HUES64 (cell line): ENCODE results near the gene AQP9.

ENCODE experiments used
- H3K27ac ChIP-seq: 2 replicates; pipeline ENCODE4 v1.7.0; 2013; ENCODE audit warnings: low read depth, low read length, inconsistent platforms
- H3K27me3 ChIP-seq: 2 replicates; pipeline ENCODE4 v1.6.1; 2013; ENCODE audit warnings: mild to moderate bottlenecking, low read length; ENCODE audit not compliant: insufficient read depth
- H3K36me3 ChIP-seq: 2 replicates; pipeline ENCODE4 v1.6.1; 2013; ENCODE audit warnings: mild to moderate bottlenecking, low read length; ENCODE audit not compliant: insufficient read depth
- H3K4me1 ChIP-seq: 2 replicates; pipeline ENCODE4 v1.6.1; 2013; ENCODE audit warnings: mild to moderate bottlenecking, low read length, moderate library complexity; ENCODE audit not compliant: insufficient read depth
- H3K4me3 ChIP-seq: 2 replicates; pipeline ENCODE4 v1.5.1; 2013; ENCODE audit warnings: mild to moderate bottlenecking, low read length, moderate library complexity
- H3K9ac ChIP-seq: 2 replicates; pipeline ENCODE4 v1.6.1; 2013; ENCODE audit warnings: mild to moderate bottlenecking, low read depth, low read length
- H3K9me3 ChIP-seq: 2 replicates; pipeline ENCODE4 v1.6.1; 2013; ENCODE audit warnings: low read depth, low read length; ENCODE audit not compliant: insufficient read depth
- WGBS: fragments of 150-250, 120-280 bp; methylation state at CpG from one replicate; pipeline ENCODE4 v1.1.7; 2013; ENCODE audit warnings: missing lambda C conversion rate; 5-methylcytosine and 5-hydroxymethylcytosine counted together

AQP9 gene

DNA sequence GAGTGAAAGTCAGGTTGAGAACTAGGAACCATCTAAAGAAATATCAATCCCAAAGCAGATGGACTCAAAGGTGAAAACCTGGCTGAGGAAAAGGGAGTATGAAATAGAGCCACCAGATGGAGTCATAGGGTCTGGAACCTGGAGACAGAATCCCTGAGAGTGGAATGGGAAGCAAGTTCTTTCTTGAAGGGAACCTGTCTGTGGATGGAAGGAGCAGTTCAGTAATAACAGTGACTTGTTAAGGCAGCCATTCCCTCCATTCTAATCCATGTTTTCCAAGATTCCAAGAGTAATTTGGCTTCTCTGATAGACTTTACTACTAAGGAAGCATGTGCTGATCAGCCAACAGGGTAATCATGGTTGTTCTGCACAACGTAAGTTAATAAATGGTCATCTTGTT lies 22.5 kb upstream of the AQP9 start:
- H3K9me3 ChIP-seq, result no peaks in the 10 kb centered on the region
- H3K4me3 ChIP-seq, result no peak overlapping the region
- WGBS, result 96% methylated on average over 1 of the region's 1 CpG
- no peak overlapping the region for H3K27ac ChIP-seq
- no peaks in the 10 kb centered on the region for H3K36me3 ChIP-seq
- no peaks in the 10 kb centered on the region; the same call in 1 of the 2 replicates for H3K4me1 ChIP-seq
- no peaks in the 10 kb centered on the region for H3K27me3 ChIP-seq
- H3K9ac ChIP-seq, result no peak overlapping the region

GRCh38 chr15:58117619-58118018 lies 20.6 kb upstream of the AQP9 start:
- Histone ChIP-seq H3K27ac (no peak overlapping the region), H3K27me3 (no peaks in the 10 kb centered on the region), H3K9me3 (no peaks in the 10 kb centered on the region), H3K9ac (no peak overlapping the region), H3K4me1 (peaks cover 1% of the 10 kb centered on the region; the same call in 1 of the 2 replicates), H3K36me3 (no peaks in the 10 kb centered on the region), H3K4me3 (no peak overlapping the region)
- 88% methylated on average over 1 of the region's 1 CpG for WGBS

- Histone ChIP-seq H3K27ac (no peak overlapping the region), H3K4me3 (no peak overlapping the region)
- 80% methylated on average over 5 of the region's 5 CpGs for WGBS
These were observed 19.9 kb upstream of the AQP9 start for GRCh38 chr15:58118272-58118671.

DNA sequence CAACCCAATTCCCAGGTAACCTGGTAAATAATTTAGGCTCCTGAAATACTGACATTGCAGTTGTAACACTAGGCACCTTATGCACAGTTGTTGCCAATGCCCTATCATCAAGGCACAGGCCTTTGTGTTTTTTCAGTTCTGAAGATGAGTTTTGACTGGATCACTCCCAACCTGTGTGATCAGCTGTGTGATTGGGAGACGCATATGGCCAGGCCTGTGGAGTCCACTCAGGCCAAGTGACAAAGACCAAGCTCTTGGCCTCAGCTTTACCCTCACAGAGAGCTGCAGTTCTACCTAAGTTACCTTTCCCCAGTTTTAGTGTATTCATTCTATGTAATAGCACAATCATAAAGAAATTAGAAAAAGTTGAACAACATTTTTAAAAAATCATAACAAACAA lies 19.2 kb upstream of the AQP9 start:
- H3K9ac ChIP-seq, result no peak overlapping the region
- no peaks in the 10 kb centered on the region for H3K27me3 ChIP-seq
- 91% methylated on average over 1 of the region's 1 CpG for WGBS
- no peak overlapping the region for H3K4me3 ChIP-seq
- H3K9me3 ChIP-seq, result no peaks in the 10 kb centered on the region
- peaks cover 6% of the 10 kb centered on the region; the same call in 1 of the 2 replicates for H3K4me1 ChIP-seq
- no peak overlapping the region for H3K27ac ChIP-seq
- H3K36me3 ChIP-seq, result no peaks in the 10 kb centered on the region

More at GRCh38 chr15:58118272-58118671, 19.9 kb upstream of the AQP9 start:
- H3K9ac ChIP-seq, result no peak overlapping the region
- no peaks in the 10 kb centered on the region for H3K27me3 ChIP-seq
- H3K9me3 ChIP-seq, result no peaks in the 10 kb centered on the region
- no peaks in the 10 kb centered on the region for H3K36me3 ChIP-seq
- H3K4me1 ChIP-seq, result peaks cover 6% of the 10 kb centered on the region; the same call in 1 of the 2 replicates

GRCh38 chr15:58124585-58124984 lies 13.6 kb upstream of the AQP9 start:
- WGBS, result 91% methylated on average over 1 of the region's 1 CpG
- H3K9ac ChIP-seq, result no peak overlapping the region
- H3K36me3 ChIP-seq, result no peaks in the 10 kb centered on the region
- H3K4me3 ChIP-seq, result no peak overlapping the region
- 0 out of 2 replicates have a peak, but pooled peaks cover 6% of the 10 kb centered on the region for H3K4me1 ChIP-seq
- H3K9me3 ChIP-seq, result peaks cover 9% of the 10 kb centered on the region
- H3K27ac ChIP-seq, result no peak overlapping the region
- H3K27me3 ChIP-seq, result no peaks in the 10 kb centered on the region

- Histone ChIP-seq H3K36me3 (no peaks in the 10 kb centered on the region), H3K9me3 (peaks cover 9% of the 10 kb centered on the region), H3K9ac (no peak overlapping the region)
These were observed 12.8 kb upstream of the AQP9 start for GRCh38 chr15:58125333-58125732.

GRCh38 chr15:58134886-58135285 lies 3.3 kb upstream of the AQP9 start:
- WGBS, result 94% methylated on average over 4 of the region's 4 CpGs
- Histone ChIP-seq H3K27ac (no peak overlapping the region), H3K27me3 (no peaks in the 10 kb centered on the region), H3K4me1 (peaks cover 8% of the 10 kb centered on the region; the same call in 1 of the 2 replicates), H3K4me3 (no peak overlapping the region), H3K9ac (no peak overlapping the region), H3K9me3 (no peaks in the 10 kb centered on the region), H3K36me3 (no peaks in the 10 kb centered on the region)

More at GRCh38 chr15:58125333-58125732, 12.8 kb upstream of the AQP9 start:
- no peak overlapping the region for H3K27ac ChIP-seq
- no peaks in the 10 kb centered on the region for H3K27me3 ChIP-seq
- H3K4me3 ChIP-seq, result no peak overlapping the region
- 0 out of 2 replicates have a peak, but pooled peaks cover 6% of the 10 kb centered on the region for H3K4me1 ChIP-seq

GRCh38 chr15:58135511-58136174 lies 2.5 kb upstream of the AQP9 start:
- no peak overlapping the region for H3K27ac ChIP-seq
- H3K9me3 ChIP-seq, result no peaks in the 10 kb centered on the region
- H3K27me3 ChIP-seq, result no peaks in the 10 kb centered on the region
- H3K4me1 ChIP-seq, result peaks cover 8% of the 10 kb centered on the region; the same call in 1 of the 2 replicates
- whole genome bisulfite sequencing, result 92% methylated on average over 2 of the region's 2 CpGs
- H3K4me3 ChIP-seq, result no peak overlapping the region
- H3K36me3 ChIP-seq, result no peaks in the 10 kb centered on the region
- no peak overlapping the region for H3K9ac ChIP-seq

DNA sequence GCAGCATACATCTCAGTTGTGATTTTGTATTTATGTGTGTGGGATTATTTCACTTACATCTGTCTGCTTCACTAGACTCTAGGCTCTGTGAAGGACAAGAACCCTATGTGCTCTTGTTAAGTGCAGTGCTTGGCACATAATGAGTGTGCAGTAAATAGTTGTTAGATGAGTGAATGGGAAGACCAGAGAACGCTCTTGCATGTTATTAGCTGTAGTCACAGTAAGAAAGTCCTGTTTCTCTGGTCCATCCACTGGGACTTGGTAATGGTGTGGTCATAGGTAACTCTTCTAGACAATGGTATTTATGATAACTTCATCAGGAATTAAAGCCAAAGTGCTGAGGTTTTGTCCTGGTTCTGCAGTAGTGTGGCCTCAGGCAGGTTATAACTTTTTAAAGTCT lies 1.4 kb upstream of the AQP9 start:
- Histone ChIP-seq H3K27me3 (no peaks in the 10 kb centered on the region), H3K9me3 (no peaks in the 10 kb centered on the region), H3K9ac (no peak overlapping the region), H3K36me3 (no peaks in the 10 kb centered on the region), H3K27ac (no peak overlapping the region), H3K4me3 (no peak overlapping the region), H3K4me1 (peaks cover 8% of the 10 kb centered on the region; the same call in 1 of the 2 replicates)
- WGBS, result 95% methylated on average over 1 of the region's 1 CpG

- Histone ChIP-seq H3K4me3 (no peak overlapping the region), H3K9me3 (no peaks in the 10 kb centered on the region), H3K9ac (no peak overlapping the region), H3K4me1 (peaks cover 8% of the 10 kb centered on the region; the same call in 1 of the 2 replicates), H3K27me3 (no peaks in the 10 kb centered on the region), H3K36me3 (no peaks in the 10 kb centered on the region), H3K27ac (no peak overlapping the region)
- 96% methylated on average over 1 of the region's 1 CpG for whole genome bisulfite sequencing
These were observed 495 bp upstream of the AQP9 start for GRCh38 chr15:58137686-58138085.

DNA sequence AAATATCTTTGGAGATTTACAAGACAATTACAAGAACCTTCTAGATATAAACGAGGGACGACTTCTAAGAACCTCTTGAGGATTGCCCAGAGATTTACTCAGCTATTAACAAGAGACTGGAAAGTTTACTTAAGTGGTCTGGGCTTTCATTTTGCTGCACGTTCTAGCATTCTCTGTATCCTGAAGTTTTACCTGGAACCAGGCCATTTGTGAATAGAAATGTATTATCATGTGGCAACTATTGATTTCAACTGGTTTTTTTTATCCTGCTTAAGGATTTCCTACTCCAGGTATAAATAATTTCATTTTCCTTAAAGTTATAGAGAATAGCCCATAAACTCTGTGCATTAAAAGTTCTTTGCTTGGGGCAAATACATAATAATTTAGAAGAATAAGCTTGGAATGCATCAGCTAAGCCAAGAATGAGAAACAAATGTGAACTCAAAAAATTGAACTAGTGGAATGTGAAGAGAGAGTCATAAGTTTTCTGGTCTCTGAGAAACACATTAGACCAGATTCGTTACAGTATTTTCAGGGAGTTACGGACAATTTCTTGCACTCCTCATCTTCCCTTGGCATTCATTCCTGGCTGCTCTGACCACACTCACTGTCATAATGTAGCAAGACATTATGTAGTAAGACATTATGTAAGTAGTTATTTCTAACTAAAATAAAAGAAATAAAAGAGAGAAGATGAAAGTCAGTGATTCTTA lies 1.3 kb downstream of the AQP9 start:
- Histone ChIP-seq H3K9me3 (no peaks in the 10 kb centered on the region), H3K27ac (no peak overlapping the region), H3K4me1 (peaks cover 8% of the 10 kb centered on the region; the same call in 1 of the 2 replicates), H3K27me3 (no peaks in the 10 kb centered on the region), H3K4me3 (no peak overlapping the region), H3K36me3 (no peaks in the 10 kb centered on the region), H3K9ac (no peak overlapping the region)
- WGBS, result 93% methylated on average over 5 of the region's 5 CpGs
